ENCODE data around the gene LIM2.
"Not testable (repeated sequence)": the region's sequence is repeated elsewhere in the genome, so short reads cannot be mapped to it uniquely, and the experiment has no call there.

The LIM2 gene

DNA sequence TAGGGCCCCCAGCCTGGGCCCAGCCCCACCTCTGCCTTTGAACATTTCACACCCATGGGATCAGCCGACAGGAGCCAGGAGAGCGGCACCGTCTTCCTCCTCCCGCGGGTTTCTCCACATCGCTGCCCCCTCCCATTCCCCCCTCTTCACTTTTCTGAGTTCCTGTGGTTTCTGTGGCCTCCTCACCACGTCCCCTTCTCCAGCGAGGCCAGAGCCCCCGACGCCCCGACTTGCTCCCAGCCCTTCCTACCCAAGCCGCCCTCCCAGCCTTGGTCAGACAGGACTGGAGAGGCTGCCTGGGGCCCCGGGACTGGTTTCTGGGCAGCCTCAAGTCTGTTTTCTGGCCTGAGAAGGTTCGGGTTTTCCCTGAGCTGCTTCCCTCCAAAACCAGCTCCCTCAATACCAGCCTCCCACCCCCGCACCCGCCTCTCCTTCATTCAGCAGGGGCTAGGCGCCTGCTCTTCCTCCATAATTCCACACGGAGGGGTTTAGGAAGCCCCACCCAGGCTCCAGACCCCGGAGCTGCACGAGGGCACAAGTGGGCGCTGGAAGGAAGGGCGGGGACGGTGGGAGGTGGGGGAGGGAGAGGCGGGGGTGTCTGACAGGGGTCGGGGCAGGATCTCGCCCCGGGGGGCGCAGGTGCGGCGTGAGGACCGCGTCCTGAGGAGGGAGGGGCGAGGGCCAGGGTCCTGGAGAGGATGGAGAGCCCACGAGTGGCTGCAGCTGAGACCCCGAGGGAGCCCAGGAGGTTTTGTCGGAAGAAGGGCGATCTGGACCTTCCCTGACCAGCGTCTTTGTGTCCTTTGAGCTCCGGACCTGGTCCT, 33.7 kb upstream of the LIM2 start:
- TF ChIP-seq, protein P1, sequence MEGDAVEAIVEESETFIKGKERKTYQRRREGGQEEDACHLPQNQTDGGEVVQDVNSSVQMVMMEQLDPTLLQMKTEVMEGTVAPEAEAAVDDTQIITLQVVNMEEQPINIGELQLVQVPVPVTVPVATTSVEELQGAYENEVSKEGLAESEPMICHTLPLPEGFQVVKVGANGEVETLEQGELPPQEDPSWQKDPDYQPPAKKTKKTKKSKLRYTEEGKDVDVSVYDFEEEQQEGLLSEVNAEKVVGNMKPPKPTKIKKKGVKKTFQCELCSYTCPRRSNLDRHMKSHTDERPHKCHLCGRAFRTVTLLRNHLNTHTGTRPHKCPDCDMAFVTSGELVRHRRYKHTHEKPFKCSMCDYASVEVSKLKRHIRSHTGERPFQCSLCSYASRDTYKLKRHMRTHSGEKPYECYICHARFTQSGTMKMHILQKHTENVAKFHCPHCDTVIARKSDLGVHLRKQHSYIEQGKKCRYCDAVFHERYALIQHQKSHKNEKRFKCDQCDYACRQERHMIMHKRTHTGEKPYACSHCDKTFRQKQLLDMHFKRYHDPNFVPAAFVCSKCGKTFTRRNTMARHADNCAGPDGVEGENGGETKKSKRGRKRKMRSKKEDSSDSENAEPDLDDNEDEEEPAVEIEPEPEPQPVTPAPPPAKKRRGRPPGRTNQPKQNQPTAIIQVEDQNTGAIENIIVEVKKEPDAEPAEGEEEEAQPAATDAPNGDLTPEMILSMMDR (IDR thresholded peaks at IDR 0.05; ENCODE audit: low read depth, low read length), result no peak
- no peak for DNase-seq (ENCODE audit: extremely low read depth, low read depth)

DNA sequence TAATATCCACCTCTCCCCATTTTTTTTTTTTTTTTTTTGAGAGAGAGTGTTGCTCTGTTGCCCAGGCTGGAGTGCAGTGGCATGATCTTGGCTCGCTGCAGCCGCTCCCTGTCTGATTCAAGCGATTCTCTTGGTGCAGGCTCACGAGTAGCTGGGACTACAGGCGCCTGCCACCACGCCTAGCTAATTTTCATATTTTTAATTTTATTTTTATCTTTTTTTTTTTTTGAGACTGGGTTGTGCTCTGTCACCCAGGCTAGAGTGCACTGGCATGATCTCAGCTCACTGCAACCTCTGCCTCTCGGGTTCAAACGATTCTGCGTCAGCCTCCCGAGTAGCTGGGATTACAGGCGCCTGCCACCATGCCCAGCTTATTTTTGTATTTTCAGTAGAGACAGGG, 32.7 kb upstream of the LIM2 start:
- DNase-seq (ENCODE audit: extremely low read depth, low read depth), result not testable (repeated sequence)

DNA sequence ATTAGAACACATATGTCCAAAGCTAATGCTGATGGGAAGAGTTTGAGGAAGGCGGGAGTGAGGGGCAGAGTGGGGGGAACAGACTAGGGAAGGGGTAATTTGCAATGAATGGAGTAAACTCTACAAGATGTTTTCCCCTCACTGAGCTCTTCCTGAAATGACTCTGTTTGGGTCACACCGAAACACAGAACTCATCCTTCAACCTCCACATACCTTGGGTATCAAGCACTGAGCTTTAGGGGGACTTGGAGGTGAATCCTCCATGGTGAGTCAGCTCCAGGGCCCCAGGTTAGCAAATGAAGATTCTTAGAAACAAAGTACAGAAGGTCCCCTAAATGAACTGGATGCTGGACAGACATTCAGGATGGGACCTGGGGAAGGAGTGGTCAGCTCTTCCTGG, 30.9 kb upstream of the LIM2 start:
- TF ChIP-seq, protein P1 (IDR thresholded peaks at IDR 0.05; ENCODE audit: low read depth, low read length), result no peak
- no peak for DNase-seq (ENCODE audit: extremely low read depth, low read depth)

DNA sequence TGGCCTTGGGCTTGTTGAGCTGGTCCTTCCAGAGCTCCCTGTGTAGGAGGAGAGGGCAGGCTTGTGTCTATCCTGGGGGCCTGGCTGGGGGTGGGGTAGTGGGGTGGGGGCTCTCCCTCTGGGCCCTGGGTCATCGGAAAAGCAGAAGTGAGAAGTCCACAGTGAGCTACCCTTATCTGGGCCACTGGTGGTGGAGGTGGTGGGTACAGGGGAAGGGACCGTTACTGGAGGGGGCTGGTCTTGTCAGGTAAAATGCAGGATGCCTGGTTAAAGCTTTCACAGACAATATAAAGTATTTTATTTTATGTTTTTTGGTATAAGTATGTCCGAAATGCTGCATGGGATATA, 30.0 kb upstream of the LIM2 start:
- DNase-seq (ENCODE audit: extremely low read depth, low read depth), result no peak
- TF ChIP-seq, protein P1 (IDR thresholded peaks at IDR 0.05; ENCODE audit: low read depth, low read length), result no peak

DNA sequence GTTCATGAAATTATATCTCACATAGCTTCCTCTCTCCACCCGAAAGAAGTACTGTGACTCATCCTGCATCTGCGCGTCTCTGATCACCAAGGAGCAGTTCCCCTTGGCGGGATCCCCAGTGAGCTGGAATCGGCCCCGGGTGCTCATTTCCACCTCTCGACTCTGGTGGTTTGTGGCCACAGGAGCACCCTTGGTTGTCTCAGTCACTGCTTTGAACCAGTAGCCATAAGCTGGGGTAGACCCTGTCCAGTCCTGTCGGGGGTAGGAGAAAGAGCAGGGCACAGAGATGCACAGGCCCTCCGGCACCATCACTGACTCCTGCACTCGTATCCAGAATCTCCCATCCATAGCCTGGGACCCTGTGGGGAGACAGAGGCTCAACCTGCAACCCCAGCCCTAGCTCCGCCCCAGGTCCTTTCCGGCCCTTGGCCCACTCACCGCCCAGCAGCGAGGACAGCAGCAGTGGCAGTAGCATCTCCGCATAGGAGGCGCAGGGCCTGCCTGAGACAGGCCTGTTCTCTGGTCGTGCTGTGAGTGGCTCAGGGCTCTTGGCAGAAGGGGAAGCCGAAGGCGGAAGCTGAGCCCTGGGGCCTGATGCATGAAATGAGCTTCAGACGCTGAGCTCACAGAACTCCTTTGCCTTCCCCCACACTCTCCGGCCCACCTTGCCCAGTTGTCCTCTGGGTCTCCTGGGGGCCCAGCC, 29.5 kb upstream of the LIM2 start, which contains the start of gene SIGLEC10:
Gene SIGLEC10, minus strand, starts transcription at position 536 of the 703 bp plus-strand sequence. Its CDS starts 61 bp downstream, at position 475.
- DNase-seq (ENCODE audit: extremely low read depth, low read depth), result no peak
- TF ChIP-seq, protein P1 (IDR thresholded peaks at IDR 0.05; ENCODE audit: low read depth, low read length), result no peak

DNA sequence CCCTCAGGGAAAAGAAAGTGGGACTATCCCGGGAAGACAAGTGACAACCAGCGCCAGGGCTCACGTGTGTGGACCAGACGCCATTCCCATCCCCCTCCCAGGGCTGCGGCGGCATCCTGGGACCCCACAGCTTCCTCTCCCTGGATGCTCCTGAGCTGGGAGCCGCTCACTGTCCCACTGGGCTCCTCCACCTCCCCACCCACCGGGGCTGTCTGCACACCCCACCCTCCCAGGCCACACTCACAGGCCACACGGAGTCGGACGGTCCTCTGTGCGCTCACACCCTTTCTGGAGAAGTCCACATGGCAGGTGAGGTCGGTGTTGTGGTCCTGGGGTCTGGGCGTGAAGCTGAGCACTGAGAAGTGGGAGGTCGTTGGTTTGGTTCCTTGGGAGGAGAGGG, 28.6 kb upstream of the LIM2 start:
- DNase-seq (ENCODE audit: extremely low read depth, low read depth), result not testable (repeated sequence)

DNA sequence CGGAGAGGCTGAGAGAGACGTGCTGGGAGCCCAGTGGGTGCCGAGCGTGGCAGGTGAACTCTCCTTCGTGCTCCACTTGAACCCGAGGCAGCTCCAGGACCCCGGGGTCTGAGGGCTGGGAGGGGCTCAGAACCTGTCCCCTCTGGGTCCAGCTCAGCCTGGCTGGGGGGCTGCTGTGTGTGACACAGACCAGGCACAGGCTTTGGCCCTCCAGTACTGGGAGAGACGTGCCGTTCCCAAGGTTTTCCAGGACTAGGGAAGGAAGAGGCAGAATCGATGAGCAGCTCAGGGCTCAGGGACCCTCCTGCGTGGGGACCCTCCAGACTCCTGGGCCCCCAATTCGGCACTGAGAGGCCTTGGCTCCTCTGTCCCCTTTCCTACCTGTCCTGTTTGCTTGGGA, 27.4 kb upstream of the LIM2 start:
- TF ChIP-seq, protein P1 (IDR thresholded peaks at IDR 0.05; ENCODE audit: low read depth, low read length), result no peak

DNA sequence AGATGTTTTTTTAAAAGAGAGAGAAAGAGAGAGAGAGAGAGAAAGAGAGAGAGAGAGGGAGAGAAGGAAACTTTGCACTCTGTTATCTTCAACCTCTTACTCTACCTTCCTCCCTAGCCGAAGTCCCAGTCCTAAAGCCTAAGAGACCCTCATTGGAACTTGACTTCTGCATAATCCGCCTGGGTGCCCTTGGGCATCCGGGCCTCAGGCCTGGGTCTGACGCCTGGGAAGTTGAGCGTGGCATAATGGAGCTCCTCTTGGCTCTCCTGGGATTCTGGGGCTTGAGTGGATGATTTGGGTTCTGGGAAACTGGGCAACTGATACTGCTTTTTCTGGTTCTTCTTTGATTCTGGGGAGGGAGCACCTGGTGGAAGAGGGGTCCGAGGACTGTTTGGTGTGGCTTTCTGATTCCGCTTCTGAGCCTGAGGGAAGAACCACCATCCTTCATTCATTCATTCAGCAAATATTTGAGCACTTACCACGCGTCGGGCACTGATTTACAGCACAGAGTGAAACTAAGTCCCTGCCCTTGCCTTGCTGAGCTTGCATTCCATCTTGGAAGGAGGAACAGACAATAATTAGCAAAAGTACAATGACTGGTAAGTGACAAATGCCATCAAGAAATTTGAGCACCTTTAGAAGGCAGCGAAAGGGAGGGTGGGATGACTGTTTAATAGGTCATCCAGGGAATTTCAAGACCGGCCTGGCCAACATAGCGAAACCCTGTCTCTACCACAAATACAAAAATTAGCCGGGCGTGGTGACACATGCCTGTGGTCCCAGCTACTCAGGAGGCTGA, 23.4 kb upstream of the LIM2 start:
- TF ChIP-seq, protein P1 (IDR thresholded peaks at IDR 0.05; ENCODE audit: low read depth, low read length), result no peak
- DNase-seq (ENCODE audit: extremely low read depth, low read depth), result no peak

More for the DNA sequence above, 27.4 kb upstream of the LIM2 start:
- no peak for DNase-seq (ENCODE audit: extremely low read depth, low read depth)
